ENCODE data around the gene FAM184B. TPM values are rescaled to one million over a fixed set of nuclear protein-coding genes. Genes with fewer than 3 reads are reported as not detected.

FAM184B gene
- polyA plus RNA-seq, 1 experiment, result 0.01 TPM

- Histone ChIP-seq H3K4me3 (ENCODE audit: low read depth, low read length) (peak overlapping the region; percentile 89), H3K36me3 (ENCODE audit: control insufficient read depth, insufficient read depth, low read length) (no peaks in the 10 kb centered on the region), H3K27me3 (ENCODE audit: control insufficient read depth, insufficient read depth, low read length) (no peaks in the 10 kb centered on the region)
- TF ChIP-seq, protein P1, sequence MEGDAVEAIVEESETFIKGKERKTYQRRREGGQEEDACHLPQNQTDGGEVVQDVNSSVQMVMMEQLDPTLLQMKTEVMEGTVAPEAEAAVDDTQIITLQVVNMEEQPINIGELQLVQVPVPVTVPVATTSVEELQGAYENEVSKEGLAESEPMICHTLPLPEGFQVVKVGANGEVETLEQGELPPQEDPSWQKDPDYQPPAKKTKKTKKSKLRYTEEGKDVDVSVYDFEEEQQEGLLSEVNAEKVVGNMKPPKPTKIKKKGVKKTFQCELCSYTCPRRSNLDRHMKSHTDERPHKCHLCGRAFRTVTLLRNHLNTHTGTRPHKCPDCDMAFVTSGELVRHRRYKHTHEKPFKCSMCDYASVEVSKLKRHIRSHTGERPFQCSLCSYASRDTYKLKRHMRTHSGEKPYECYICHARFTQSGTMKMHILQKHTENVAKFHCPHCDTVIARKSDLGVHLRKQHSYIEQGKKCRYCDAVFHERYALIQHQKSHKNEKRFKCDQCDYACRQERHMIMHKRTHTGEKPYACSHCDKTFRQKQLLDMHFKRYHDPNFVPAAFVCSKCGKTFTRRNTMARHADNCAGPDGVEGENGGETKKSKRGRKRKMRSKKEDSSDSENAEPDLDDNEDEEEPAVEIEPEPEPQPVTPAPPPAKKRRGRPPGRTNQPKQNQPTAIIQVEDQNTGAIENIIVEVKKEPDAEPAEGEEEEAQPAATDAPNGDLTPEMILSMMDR (IDR thresholded peaks at IDR 0.05; ENCODE audit: insufficient read depth, low read depth, low read length), result no peak
- ChIA-PET POLR2A (no interaction called here), CTCF (interaction anchor here (0.7 to 7.0 kb wide), 5 partner anchors 10 to 260 kb away, joined by 3 to 38 read pairs (median 8); no protein-coding TSS in a partner anchor)
- no peak for DNase-seq (ENCODE audit: low read depth)
These were observed 28.2 kb upstream of the FAM184B start for GRCh38 chr4:17809667-17810066.

- TF ChIP-seq, protein P1 (IDR thresholded peaks at IDR 0.05; ENCODE audit: insufficient read depth, low read depth, low read length), result no peak
- POLR2A ChIA-PET, result no interaction called here
- H3K27me3 ChIP-seq (ENCODE audit: control insufficient read depth, insufficient read depth, low read length), result no peaks in the 10 kb centered on the region
- H3K4me3 ChIP-seq (ENCODE audit: low read depth, low read length), result peak overlapping the region; percentile 30
- peaks cover 5% of the 10 kb centered on the region for H3K36me3 ChIP-seq (ENCODE audit: control insufficient read depth, insufficient read depth, low read length)
- CTCF ChIA-PET, result interaction anchor here (0.8 to 7.0 kb wide), 6 partner anchors 10 to 258 kb away, joined by 3 to 38 read pairs (median 6); no protein-coding TSS in a partner anchor
- DNase-seq (ENCODE audit: low read depth), result no peak
These were observed 26.0 kb upstream of the FAM184B start for GRCh38 chr4:17807446-17807845.

- Histone ChIP-seq H3K4me3 (ENCODE audit: low read depth, low read length) (no peak overlapping the region), H3K36me3 (ENCODE audit: control insufficient read depth, insufficient read depth, low read length) (peaks cover 5% of the 10 kb centered on the region), H3K27me3 (ENCODE audit: control insufficient read depth, insufficient read depth, low read length) (no peaks in the 10 kb centered on the region)
- ChIA-PET CTCF (interaction anchor here (1.0 to 7.0 kb wide), 3 partner anchors 12 to 256 kb away, joined by 3 to 38 read pairs (median 5); no protein-coding TSS in a partner anchor), POLR2A (interaction anchor here (0.7 kb wide), 1 partner anchor 10 kb away, joined by 3 read pairs; no protein-coding TSS in a partner anchor)
- TF ChIP-seq, protein P1 (IDR thresholded peaks at IDR 0.05; ENCODE audit: insufficient read depth, low read depth, low read length), result no peak
- no peak for DNase-seq (ENCODE audit: low read depth)
These were observed 24.2 kb upstream of the FAM184B start for GRCh38 chr4:17805580-17806155.

DNA sequence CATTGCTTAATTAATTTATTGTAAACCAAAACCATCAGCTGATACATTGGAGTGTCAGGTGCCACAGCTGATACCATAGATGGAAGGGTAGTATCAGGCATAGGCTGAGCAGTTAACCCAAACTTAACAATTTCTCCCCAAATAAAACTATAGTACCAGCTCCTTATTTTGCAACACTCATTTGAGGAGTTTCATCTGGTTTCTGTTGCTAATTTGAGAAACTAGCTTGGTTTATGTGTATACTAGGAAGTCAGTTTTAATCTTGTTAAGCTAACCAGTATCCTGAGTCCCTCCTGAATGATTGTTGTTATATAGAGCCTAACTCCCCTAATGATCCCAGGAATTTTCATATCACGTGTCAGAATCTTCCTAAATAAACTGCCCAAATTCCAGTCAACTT, 16.4 kb upstream of the FAM184B start:
- POLR2A ChIA-PET, result no interaction called here
- Histone ChIP-seq H3K36me3 (ENCODE audit: control insufficient read depth, insufficient read depth, low read length) (peaks cover 1% of the 10 kb centered on the region; the same call in 1 of the 2 replicates), H3K4me3 (ENCODE audit: low read depth, low read length) (no peak overlapping the region), H3K27me3 (ENCODE audit: control insufficient read depth, insufficient read depth, low read length) (no peaks in the 10 kb centered on the region)
- no peak for DNase-seq (ENCODE audit: low read depth)
- TF ChIP-seq, protein P1 (IDR thresholded peaks at IDR 0.05; ENCODE audit: insufficient read depth, low read depth, low read length), result no peak
- CTCF ChIA-PET, result interaction anchor here (0.9 to 1.6 kb wide), 3 partner anchors 11 to 45 kb away, joined by 3 to 8 read pairs (median 3); no protein-coding TSS in a partner anchor

- TF ChIP-seq, protein P1 (IDR thresholded peaks at IDR 0.05; ENCODE audit: insufficient read depth, low read depth, low read length), result no peak
- DNase-seq (ENCODE audit: low read depth), result no peak
- CTCF ChIA-PET, result interaction anchor here (1.2 to 1.4 kb wide), 3 partner anchors 10 to 17 kb away, joined by 3 to 8 read pairs (median 3); partner anchors contain the start of genes DCAF16 and NCAPG
- POLR2A ChIA-PET, result no interaction called here
- Histone ChIP-seq H3K4me3 (ENCODE audit: low read depth, low read length) (no peak overlapping the region), H3K27me3 (ENCODE audit: control insufficient read depth, insufficient read depth, low read length) (no peaks in the 10 kb centered on the region), H3K36me3 (ENCODE audit: control insufficient read depth, insufficient read depth, low read length) (peaks cover 1% of the 10 kb centered on the region; the same call in 1 of the 2 replicates)
These were observed 13.3 kb upstream of the FAM184B start for GRCh38 chr4:17794730-17795129.

Measured in BJ (cell line).